Fibroblast of mammary gland (primary cell): ENCODE measurements around the gene F12.

Experiments
- DNase-seq: peaks from one replicate; pipeline ENCODE4 v3.0.0-alpha.2; 2010; ENCODE audit warnings: low read depth
- H3K4me3 ChIP-seq: 2 replicates; pipeline ENCODE4 v1.5.1; 2011; ENCODE audit warnings: low read depth, mild to moderate bottlenecking, low read length, moderate library complexity; ENCODE audit not compliant: control insufficient read depth
- TF ChIP-seq, protein P1 (sequence below): conservative IDR thresholded peaks from 2 replicates; pipeline ENCODE4 v1.5.1; 2011; ENCODE audit warnings: low read depth, low read length, inconsistent platforms; ENCODE audit not compliant: control insufficient read depth, insufficient read depth

Gene F12

DNA sequence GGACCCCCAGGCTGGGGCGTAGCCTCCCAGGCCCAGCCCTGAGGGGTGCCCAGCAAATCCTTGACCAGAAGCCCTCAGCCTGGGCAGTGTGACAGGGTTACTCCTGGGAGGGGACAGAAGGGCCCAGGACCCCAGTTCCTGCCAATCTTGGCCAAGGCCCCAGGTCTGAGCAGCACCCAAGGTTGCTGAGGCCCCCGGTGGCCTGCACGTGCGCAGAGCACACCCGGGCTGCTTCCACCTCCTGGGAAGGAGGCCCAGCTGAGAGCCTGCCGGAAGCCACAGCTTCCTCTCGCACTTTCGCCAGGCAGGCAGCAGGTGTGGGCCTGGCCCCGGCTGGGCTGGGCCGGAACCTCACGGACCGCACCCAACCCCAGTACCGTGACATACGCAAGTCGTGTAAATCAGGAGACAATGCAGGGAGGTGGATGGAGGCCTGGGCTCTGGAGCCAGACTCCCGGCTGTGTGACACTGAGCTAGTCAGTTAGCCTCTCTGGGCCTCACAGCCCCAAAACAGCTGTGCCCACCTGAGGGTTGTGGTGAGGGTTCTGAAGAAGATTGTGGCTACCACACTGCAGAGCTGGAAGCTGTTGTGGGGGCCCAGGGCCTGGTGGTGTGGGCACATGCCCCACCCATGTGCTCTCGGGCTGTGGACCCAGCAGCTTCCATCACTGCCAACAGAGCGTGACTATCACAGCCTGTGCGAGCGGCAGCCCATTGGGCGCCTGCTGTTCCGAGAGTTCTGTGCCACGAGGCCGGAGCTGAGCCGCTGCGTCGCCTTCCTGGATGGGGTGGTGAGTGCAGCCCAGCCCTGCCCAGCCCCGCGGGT lies 22.2 kb upstream of the F12 start:
- H3K4me3 ChIP-seq, result no peak overlapping the region
- TF ChIP-seq, protein P1, sequence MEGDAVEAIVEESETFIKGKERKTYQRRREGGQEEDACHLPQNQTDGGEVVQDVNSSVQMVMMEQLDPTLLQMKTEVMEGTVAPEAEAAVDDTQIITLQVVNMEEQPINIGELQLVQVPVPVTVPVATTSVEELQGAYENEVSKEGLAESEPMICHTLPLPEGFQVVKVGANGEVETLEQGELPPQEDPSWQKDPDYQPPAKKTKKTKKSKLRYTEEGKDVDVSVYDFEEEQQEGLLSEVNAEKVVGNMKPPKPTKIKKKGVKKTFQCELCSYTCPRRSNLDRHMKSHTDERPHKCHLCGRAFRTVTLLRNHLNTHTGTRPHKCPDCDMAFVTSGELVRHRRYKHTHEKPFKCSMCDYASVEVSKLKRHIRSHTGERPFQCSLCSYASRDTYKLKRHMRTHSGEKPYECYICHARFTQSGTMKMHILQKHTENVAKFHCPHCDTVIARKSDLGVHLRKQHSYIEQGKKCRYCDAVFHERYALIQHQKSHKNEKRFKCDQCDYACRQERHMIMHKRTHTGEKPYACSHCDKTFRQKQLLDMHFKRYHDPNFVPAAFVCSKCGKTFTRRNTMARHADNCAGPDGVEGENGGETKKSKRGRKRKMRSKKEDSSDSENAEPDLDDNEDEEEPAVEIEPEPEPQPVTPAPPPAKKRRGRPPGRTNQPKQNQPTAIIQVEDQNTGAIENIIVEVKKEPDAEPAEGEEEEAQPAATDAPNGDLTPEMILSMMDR, result no peak

DNA sequence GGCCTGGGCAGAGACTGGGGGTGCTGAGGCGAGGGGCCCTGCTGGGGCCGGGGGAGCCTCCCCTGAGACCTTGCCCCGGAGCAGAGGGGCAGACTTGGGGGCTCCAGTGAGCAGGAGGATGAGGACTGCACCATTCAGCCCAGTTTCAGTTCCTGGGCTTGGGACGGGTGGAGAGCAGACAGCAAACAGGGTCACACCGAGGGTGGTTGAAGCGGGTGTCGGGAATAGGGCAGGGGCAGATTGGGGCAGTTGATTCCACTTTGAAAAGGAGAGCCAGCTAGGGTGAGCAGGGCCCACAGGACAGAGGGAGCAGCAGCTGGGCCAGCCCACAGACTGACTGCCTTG lies 21.6 kb upstream of the F12 start:
- H3K4me3 ChIP-seq, result no peak overlapping the region
- DNase-seq, result no peak
- TF ChIP-seq, protein P1, result no peak

More for the DNA sequence above, 22.2 kb upstream of the F12 start:
- no peak for DNase-seq

DNA sequence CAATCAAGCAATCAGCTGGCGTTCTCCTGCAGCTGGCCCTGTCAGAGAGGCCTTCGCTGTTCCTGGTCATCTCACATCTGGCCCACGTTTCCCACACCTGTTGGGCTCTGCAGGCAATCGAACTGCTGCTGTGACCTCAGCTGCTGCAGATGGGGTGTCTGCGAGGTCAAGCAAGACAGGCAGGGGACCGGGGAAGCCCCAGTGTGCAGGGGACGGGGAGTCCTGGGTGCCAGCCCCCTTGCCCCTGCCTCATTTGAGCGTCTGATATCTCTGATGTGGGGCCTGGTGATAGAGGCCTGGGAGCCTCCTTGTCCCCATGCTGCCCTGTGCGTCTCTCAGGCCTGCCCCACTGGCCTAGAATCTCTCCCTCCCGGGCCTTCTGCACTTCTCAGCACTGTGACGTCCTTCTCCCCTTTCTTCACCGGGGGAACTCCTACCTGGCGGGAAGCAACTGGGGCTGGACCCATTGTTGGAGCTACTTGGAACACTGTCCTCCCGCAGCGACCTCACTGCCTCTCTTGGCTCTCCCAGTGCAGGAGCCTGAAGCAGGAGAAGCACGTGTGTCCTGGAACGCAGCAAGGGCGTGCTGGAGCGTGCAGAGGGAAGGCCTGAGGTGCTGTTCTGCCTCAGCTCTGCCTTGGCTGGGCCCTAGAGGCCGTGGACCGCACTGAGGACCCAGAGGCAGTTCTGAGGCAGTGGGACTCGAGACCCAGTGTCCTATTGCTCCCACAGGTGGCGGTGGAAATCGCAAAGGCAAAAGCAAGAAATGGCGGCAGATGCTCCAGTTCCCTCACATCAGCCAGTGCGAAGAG lies 21.0 kb upstream of the F12 start:
- TF ChIP-seq, protein P1, result no peak
- no peak overlapping the region for H3K4me3 ChIP-seq
- DNase-seq, result no peak

DNA sequence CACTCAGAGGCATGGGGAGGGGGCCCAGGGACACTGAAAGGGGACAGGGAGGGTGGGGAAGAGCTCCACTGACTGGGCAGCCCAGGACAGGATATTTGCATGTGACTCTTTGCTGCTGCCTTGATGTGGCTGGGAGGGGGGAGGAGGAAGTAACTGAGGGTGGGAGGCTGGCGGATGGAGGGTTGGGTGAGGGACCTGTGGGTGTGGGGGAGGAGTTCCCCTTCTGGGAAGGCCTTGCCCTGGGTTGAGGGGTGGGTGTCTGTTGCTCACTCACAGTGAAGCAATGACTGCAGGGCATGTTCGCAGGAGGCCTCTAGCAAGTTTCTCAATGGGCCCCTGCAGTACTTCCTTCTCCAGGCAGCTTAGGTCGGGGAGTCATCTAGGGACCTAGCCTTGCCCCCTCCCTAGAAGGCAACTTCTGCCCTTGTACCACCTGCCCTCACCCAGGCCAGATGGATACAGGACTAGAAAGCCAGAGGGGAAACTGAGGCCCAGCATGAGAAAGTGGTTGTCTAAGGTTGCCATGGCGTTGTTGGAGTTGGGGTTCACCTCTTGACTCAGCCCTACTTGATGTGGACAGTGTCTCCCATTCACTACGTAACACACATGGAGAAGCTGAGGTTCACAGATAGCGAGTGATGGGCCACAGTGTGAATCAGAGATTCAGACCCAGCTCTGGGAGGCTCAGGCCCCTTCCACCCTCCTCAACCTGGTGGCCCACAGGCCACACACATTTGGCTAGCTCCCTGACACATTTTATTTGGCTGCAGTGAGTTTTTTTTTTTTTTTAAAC lies 20.1 kb upstream of the F12 start:
- no peak for DNase-seq
- no peak overlapping the region for H3K4me3 ChIP-seq
- TF ChIP-seq, protein P1, result no peak

DNA sequence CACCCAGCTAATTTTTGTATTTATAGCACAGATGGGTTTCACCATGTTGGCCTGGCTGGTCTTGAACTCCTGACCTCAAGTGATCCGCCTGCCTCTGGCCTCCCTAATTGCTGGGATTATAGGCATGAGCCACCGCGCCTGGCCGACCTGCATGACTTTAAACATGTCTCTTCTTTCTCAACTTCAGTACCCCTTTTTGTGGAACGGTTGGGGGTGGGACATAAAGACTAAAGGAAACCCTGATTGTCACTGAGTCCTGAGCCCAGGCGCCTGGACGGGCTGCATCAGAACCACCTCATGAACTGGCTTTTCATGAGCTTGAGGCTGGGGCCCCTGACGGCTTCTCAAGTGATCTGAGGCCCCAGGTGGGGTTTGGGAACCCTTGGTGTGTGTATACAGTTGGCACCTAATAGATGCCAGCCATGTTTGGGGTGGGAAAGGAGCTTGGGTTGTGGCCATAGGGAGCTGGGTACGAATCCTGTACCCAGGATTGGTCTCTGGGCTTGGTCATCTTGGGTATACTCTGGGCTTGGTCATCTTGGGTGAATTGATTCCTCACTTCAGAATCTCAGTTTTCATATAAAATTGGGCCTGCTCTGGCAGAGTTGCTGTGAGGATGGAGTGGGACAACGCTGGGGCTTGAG lies 19.3 kb upstream of the F12 start:
- H3K4me3 ChIP-seq, result no peak overlapping the region
- TF ChIP-seq, protein P1, result no peak
- DNase-seq, result no peak
